ENCODE measurements around the gene CUZD1. TPM values are rescaled to one million over a fixed set of nuclear protein-coding genes. Genes with fewer than 3 reads are reported as not detected.

CUZD1 gene
- total RNA-seq, 1 experiment from 2014 or later, result 17.2 TPM

DNA sequence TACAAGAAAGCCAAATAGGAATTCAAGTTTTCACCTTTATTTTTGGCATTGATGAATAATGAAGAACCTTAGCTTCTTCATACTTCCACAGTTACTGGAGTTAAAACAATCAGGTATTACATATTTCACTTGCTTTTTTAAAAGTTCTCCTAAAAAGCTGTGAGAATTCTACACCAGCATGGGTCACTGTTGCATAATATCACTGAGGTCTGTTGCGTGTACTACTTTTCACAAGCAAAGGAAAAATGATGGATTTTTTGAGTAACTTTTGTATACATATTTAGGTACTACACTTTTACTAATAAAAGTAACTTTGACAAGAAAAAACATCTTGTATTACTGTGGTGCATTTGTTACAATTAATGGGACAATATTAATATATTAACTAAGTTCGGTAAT is 18.5 kb upstream of the CUZD1 start:
- Histone ChIP-seq H2AFZ (ENCODE audit: low read length) (no peak overlapping the region), H2BK20ac (ENCODE audit: low read depth, low read length, poor library complexity, severe bottlenecking) (no peak overlapping the region), H4K5ac (ENCODE audit: insufficient read length, low read depth, low read length) (no peak overlapping the region), H3K23me2 (ENCODE audit: insufficient read length, low read depth, low read length, poor library complexity, severe bottlenecking) (no peaks in the 10 kb centered on the region), H3K4me1 (ENCODE audit: insufficient read depth, low read length) (no peaks in the 10 kb centered on the region), H4K91ac (ENCODE audit: insufficient read length, low read depth, low read length) (no peak overlapping the region), H2BK120ac (ENCODE audit: low read depth, low read length, poor library complexity, severe bottlenecking) (no peak overlapping the region), H2BK15ac (ENCODE audit: low read depth, low read length) (no peak overlapping the region), H2BK5ac (ENCODE audit: insufficient read length, low read length) (no peak overlapping the region), H3T11ph (ENCODE audit: low read length) (no peak overlapping the region), H3K79me1 (ENCODE audit: insufficient read depth, low read depth, low read length, poor library complexity, severe bottlenecking) (no peaks in the 10 kb centered on the region), H3K27me3 (ENCODE audit: insufficient read depth, low read length) (no peaks in the 10 kb centered on the region), H3K23ac (ENCODE audit: insufficient read length, low read depth, low read length) (no peak overlapping the region), H3K27ac (ENCODE audit: insufficient read length, low read depth, low read length) (no peak overlapping the region), H2AK5ac (ENCODE audit: insufficient read length, low read length) (no peak overlapping the region), H3K14ac (ENCODE audit: insufficient read depth, low read length) (no peak overlapping the region), H4K20me1 (ENCODE audit: control insufficient read depth, insufficient read depth, insufficient read length) (no peaks in the 10 kb centered on the region), H3K18ac (ENCODE audit: insufficient read length, low read depth, low read length) (no peak overlapping the region), H3K56ac (ENCODE audit: insufficient read length, low read depth, low read length) (no peak overlapping the region), H3K4ac (ENCODE audit: low read depth, low read length) (no peak overlapping the region), H3K79me2 (ENCODE audit: insufficient read depth, low read length) (no peaks in the 10 kb centered on the region), H4K8ac (replicated peaks; ENCODE audit: insufficient read length, low read depth, low read length) (no peak overlapping the region), H2BK12ac (ENCODE audit: insufficient read length, low read depth, low read length) (no peak overlapping the region), H3K9ac (ENCODE audit: extremely low read depth, insufficient read length, low read length) (no peak overlapping the region), H3K9me3 (ENCODE audit: control insufficient read depth, low read depth, low read length) (peaks cover 3% of the 10 kb centered on the region), H3K4me2 (ENCODE audit: insufficient read depth, insufficient read length, low read length) (no peak overlapping the region)
- WGBS (ENCODE audit: extremely low coverage, insufficient read length, low lambda C conversion rate), result no CpG with 5 or more reads among the region's 2 CpGs
- DNase-seq, result no peak
- H3K4me3 Mint-ChIP-seq, result no peak overlapping the region
- peaks cover 17 to 23% (median 18%) of the 10 kb centered on the region in 3 experiments; a peak in 6 of 7 replicates for H3K36me3 Mint-ChIP-seq (ENCODE audit: insufficient read depth in 1 of 3, low read depth in 3 of 3)
- TF ChIP-seq, protein P1, sequence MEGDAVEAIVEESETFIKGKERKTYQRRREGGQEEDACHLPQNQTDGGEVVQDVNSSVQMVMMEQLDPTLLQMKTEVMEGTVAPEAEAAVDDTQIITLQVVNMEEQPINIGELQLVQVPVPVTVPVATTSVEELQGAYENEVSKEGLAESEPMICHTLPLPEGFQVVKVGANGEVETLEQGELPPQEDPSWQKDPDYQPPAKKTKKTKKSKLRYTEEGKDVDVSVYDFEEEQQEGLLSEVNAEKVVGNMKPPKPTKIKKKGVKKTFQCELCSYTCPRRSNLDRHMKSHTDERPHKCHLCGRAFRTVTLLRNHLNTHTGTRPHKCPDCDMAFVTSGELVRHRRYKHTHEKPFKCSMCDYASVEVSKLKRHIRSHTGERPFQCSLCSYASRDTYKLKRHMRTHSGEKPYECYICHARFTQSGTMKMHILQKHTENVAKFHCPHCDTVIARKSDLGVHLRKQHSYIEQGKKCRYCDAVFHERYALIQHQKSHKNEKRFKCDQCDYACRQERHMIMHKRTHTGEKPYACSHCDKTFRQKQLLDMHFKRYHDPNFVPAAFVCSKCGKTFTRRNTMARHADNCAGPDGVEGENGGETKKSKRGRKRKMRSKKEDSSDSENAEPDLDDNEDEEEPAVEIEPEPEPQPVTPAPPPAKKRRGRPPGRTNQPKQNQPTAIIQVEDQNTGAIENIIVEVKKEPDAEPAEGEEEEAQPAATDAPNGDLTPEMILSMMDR (conservative IDR thresholded peaks at IDR 0.05), result no peak
- H3K27me3 Mint-ChIP-seq (ENCODE audit: low read depth), result peaks cover 2% of the 10 kb centered on the region; the same call in 1 of the 2 replicates
- peaks cover 0 to 8% of the 10 kb centered on the region in 2 experiments; a peak in 2 of 4 replicates for H3K4me1 Mint-ChIP-seq
- H3K27ac Mint-ChIP-seq, result no peak overlapping the region
- H3K9me3 Mint-ChIP-seq, result peaks cover 28 to 32% of the 10 kb centered on the region in 2 experiments

All from H9 (cell line).